HepG2 (cell line): ENCODE measurements around the gene SHMT1. TPM values are rescaled to one million over a fixed set of nuclear protein-coding genes. Genes with fewer than 3 reads are reported as not detected.

ENCODE experiments used
- AGO1 ChIP-seq: fragments of 200-400 bp; formaldehyde crosslinking; IDR thresholded peaks from 2 replicates; pipeline ENCODE4 v1.6.1; 2017; ENCODE audit warnings: mild to moderate bottlenecking, low read depth, low read length, moderate library complexity; ENCODE audit not compliant: poor library complexity, severe bottlenecking
- CBX1 ChIP-seq: IDR thresholded peaks from one replicate; pipeline ENCODE4 v1.6.1; 2016; ENCODE audit warnings: antibody characterized with exemption, low read depth
- MAF1 ChIP-seq: sonication (generic); formaldehyde crosslinking; IDR thresholded peaks from 2 replicates; pipeline ENCODE4 v1.5.0; 2020; ENCODE audit warnings: missing genetic modification reagents, borderline replicate concordance
- NBN ChIP-seq: fragments of 450-650 bp; conservative IDR thresholded peaks from 2 replicates; pipeline ENCODE4 v1.6.1; 2017
- NR2C2 ChIP-seq: sonication (generic); formaldehyde crosslinking; IDR thresholded peaks from 2 replicates; pipeline ENCODE4 v1.4.0; 2020; ENCODE audit warnings: missing genetic modification reagents, mild to moderate bottlenecking, moderate library complexity, borderline replicate concordance
- SMC3 ChIP-seq: IDR thresholded peaks from 2 replicates; pipeline ENCODE4 v1.6.1; 2011; ENCODE audit warnings: low read length, improper control_type of control experiment
- ZFP37 ChIP-seq: sonication (generic); formaldehyde crosslinking; IDR thresholded peaks from 2 replicates; pipeline ENCODE4 v1.4.0; 2020; ENCODE audit warnings: missing genetic modification reagents, borderline replicate concordance
- ZNF224 ChIP-seq: sonication (generic); formaldehyde crosslinking; IDR thresholded peaks from 2 replicates; pipeline ENCODE4 v1.5.0; 2020; ENCODE audit warnings: mild to moderate bottlenecking, missing genetic modification reagents
- ZNF781 ChIP-seq: sonication (generic); formaldehyde crosslinking; IDR thresholded peaks from 2 replicates; pipeline ENCODE4 v1.5.1; 2020; ENCODE audit warnings: borderline replicate concordance, mild to moderate bottlenecking, missing genetic modification reagents; ENCODE audit errors: not compliant biosample characterization
- polyA plus RNA-seq, 8 experiments: library from polyadenylated mRNA; depleted of rRNA in 3 of 8; stranded (reverse) in 7 of 8; unstranded in 1 of 8; fragments of >200 nt; fragmentation: Illumina TruSeq in 4 of 8; extraction: Trizol in 4 of 8; gene quantifications; 2 replicates each; pipeline versions ENCODE4 v1.2.1 to v1.2.3, GENCODE V29; 2011 to 2016; ENCODE audit warnings: low read depth in 4 of 8, missing spikeins in 1 of 8, mixed read lengths in 1 of 8; ENCODE audit not compliant: insufficient read depth in 1 of 8
- total RNA-seq, 5 experiments: library from RNA; depleted of rRNA; stranded (reverse); fragments of >200 nt; fragmentation: Illumina TruSeq; extraction: Trizol; gene quantifications; 2 replicates each; pipeline ENCODE4 v1.2.3, GENCODE V29; 2016; ENCODE audit warnings: low read depth in 1 of 5
- TF ChIP-seq, protein P1 (sequence below): IDR thresholded peaks from 2 replicates; pipeline ENCODE4 v1.6.1; 2016; ENCODE audit warnings: low read depth
- TF ChIP-seq, protein P2 (sequence below): sonication (generic); formaldehyde crosslinking; IDR thresholded peaks from 2 replicates; pipeline ENCODE4 v1.5.0; 2020; ENCODE audit warnings: missing genetic modification reagents
- TF ChIP-seq, protein P3 (sequence below): IDR thresholded peaks from 2 replicates; pipeline ENCODE4 v1.6.1; 2012; ENCODE audit warnings: inconsistent platforms
- TF ChIP-seq, protein P4 (sequence below): IDR thresholded peaks from 2 replicates; pipeline ENCODE4 v1.6.1; 2016; ENCODE audit warnings: low read depth, missing genetic modification reagents, missing compliant biosample characterization
- TF ChIP-seq, protein P5 (sequence below): IDR thresholded peaks from 2 replicates; pipeline ENCODE4 v1.6.1; 2018; ENCODE audit warnings: missing genetic modification reagents

SHMT1 gene
- total and polyA plus RNA-seq, 2 of the 13 experiments (the other 11 are each of a cell fraction or from before 2014, with no cell fraction given) = 21.3 to 48.8 TPM

DNA sequence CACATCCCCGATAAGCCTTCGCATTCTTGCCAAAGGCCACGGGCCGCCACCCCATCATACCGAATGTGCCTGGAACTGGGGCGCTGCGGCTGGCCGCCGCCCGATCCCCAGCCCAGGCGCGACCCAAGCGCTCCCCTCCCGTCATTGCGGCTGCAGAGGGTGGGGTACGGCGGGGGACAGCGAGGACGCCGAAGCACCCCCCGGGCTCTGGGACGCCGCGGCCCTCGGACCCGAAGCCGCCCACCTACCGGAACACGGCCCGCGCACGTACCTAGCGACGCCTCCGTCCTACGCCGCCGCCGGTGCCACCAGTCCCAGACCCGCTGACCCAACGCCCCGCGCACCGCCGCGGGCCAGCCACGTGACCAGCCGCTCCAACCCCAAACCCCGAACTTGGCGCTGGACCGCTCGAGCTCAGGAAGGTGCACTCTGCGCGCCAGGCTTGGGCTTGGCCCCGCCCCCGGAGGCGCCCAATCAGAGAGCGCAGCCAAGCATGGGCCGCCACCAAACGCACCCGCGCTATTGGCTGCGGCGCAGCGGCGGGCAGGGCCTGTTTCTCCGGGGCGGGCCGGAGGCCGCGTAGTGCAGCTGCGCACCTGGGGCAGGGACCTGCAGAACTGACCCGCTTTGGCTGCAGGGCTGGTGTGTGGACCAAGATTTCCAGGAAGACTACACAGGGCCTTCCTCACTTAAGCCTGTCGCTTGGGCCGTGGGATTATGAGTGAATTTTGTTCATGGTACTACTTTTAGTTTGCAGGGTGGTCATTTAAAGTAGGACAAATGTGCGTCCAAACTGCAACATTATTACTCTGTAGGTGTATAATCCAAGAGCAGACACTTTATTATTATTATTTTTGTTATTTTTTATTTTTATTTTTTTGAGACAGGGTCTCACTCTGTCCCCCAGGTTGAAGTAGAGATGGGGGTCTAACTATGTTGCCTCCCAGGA lies at the start of gene SHMT1 (continued):
- TF ChIP-seq, protein P1, sequence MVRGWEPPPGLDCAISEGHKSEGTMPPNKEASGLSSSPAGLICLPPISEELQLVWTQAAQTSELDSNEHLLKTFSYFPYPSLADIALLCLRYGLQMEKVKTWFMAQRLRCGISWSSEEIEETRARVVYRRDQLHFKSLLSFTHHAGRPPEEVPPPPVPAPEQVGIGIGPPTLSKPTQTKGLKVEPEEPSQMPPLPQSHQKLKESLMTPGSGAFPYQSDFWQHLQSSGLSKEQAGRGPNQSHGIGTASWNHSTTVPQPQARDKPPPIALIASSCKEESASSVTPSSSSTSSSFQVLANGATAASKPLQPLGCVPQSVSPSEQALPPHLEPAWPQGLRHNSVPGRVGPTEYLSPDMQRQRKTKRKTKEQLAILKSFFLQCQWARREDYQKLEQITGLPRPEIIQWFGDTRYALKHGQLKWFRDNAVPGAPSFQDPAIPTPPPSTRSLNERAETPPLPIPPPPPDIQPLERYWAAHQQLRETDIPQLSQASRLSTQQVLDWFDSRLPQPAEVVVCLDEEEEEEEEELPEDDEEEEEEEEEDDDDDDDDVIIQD = no peak
- TF ChIP-seq NR2C2 = 0 out of 2 replicates have a peak, but pooled peaks have one; percentile 11
- peak; percentile 69; the same call in 1 of the 2 replicates for TF ChIP-seq ZNF224
- TF ChIP-seq SMC3 = no peak
- no peak for TF ChIP-seq ZNF781
- TF ChIP-seq AGO1 = no peak
- TF ChIP-seq ZFP37 = peak; percentile 59; the same call in 1 of the 2 replicates
- TF ChIP-seq, protein P2, sequence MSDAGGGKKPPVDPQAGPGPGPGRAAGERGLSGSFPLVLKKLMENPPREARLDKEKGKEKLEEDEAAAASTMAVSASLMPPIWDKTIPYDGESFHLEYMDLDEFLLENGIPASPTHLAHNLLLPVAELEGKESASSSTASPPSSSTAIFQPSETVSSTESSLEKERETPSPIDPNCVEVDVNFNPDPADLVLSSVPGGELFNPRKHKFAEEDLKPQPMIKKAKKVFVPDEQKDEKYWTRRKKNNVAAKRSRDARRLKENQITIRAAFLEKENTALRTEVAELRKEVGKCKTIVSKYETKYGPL (CRISPR knock-in tag) = no peak
- TF ChIP-seq, protein P3, sequence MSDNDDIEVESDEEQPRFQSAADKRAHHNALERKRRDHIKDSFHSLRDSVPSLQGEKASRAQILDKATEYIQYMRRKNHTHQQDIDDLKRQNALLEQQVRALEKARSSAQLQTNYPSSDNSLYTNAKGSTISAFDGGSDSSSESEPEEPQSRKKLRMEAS = peak; percentile 93
- TF ChIP-seq, protein P4, sequence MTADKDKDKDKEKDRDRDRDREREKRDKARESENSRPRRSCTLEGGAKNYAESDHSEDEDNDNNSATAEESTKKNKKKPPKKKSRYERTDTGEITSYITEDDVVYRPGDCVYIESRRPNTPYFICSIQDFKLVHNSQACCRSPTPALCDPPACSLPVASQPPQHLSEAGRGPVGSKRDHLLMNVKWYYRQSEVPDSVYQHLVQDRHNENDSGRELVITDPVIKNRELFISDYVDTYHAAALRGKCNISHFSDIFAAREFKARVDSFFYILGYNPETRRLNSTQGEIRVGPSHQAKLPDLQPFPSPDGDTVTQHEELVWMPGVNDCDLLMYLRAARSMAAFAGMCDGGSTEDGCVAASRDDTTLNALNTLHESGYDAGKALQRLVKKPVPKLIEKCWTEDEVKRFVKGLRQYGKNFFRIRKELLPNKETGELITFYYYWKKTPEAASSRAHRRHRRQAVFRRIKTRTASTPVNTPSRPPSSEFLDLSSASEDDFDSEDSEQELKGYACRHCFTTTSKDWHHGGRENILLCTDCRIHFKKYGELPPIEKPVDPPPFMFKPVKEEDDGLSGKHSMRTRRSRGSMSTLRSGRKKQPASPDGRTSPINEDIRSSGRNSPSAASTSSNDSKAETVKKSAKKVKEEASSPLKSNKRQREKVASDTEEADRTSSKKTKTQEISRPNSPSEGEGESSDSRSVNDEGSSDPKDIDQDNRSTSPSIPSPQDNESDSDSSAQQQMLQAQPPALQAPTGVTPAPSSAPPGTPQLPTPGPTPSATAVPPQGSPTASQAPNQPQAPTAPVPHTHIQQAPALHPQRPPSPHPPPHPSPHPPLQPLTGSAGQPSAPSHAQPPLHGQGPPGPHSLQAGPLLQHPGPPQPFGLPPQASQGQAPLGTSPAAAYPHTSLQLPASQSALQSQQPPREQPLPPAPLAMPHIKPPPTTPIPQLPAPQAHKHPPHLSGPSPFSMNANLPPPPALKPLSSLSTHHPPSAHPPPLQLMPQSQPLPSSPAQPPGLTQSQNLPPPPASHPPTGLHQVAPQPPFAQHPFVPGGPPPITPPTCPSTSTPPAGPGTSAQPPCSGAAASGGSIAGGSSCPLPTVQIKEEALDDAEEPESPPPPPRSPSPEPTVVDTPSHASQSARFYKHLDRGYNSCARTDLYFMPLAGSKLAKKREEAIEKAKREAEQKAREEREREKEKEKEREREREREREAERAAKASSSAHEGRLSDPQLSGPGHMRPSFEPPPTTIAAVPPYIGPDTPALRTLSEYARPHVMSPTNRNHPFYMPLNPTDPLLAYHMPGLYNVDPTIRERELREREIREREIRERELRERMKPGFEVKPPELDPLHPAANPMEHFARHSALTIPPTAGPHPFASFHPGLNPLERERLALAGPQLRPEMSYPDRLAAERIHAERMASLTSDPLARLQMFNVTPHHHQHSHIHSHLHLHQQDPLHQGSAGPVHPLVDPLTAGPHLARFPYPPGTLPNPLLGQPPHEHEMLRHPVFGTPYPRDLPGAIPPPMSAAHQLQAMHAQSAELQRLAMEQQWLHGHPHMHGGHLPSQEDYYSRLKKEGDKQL = 0 out of 2 replicates have a peak, but pooled peaks have one; percentile 6
- TF ChIP-seq NBN = no peak
- no peak for TF ChIP-seq CBX1
- TF ChIP-seq MAF1 (CRISPR knock-in tag) = peak; percentile 83; the same call in 1 of the 2 replicates
- TF ChIP-seq, protein P5, sequence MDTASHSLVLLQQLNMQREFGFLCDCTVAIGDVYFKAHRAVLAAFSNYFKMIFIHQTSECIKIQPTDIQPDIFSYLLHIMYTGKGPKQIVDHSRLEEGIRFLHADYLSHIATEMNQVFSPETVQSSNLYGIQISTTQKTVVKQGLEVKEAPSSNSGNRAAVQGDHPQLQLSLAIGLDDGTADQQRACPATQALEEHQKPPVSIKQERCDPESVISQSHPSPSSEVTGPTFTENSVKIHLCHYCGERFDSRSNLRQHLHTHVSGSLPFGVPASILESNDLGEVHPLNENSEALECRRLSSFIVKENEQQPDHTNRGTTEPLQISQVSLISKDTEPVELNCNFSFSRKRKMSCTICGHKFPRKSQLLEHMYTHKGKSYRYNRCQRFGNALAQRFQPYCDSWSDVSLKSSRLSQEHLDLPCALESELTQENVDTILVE (CRISPR knock-in tag) = no peak
